IPS DF 4.7 (cell line): ENCODE measurements around the gene SEMA5A.

ENCODE experiments used
- DNase-seq: peaks from one replicate; pipeline ENCODE4 v3.0.0-alpha.2; 2013; ENCODE audit warnings: low spot score; ENCODE audit errors: extremely low read depth

The SEMA5A gene

GRCh38 chr5:9515436-9515835 lies 30.4 kb downstream of the SEMA5A start:
- no peak for DNase-seq

- DNase-seq: no peak
Observed at GRCh38 chr5:9514968-9515367, 30.9 kb downstream of the SEMA5A start.

- no peak for DNase-seq
Observed at GRCh38 chr5:9513827-9514226, 32.0 kb downstream of the SEMA5A start.

- DNase-seq: no peak
Observed at GRCh38 chr5:9512457-9512856, 33.4 kb downstream of the SEMA5A start.

GRCh38 chr5:9507974-9508373 lies 37.9 kb downstream of the SEMA5A start:
- DNase-seq: no peak

GRCh38 chr5:9505225-9505624 lies 40.6 kb downstream of the SEMA5A start:
- no peak for DNase-seq

- DNase-seq: no peak
Observed at GRCh38 chr5:9502864-9503263, 43.0 kb downstream of the SEMA5A start.

GRCh38 chr5:9502050-9502834 lies 43.6 kb downstream of the SEMA5A start:
- DNase-seq: no peak

GRCh38 chr5:9500625-9501024 lies 45.2 kb downstream of the SEMA5A start:
- DNase-seq: no peak

GRCh38 chr5:9500193-9500592 lies 45.7 kb downstream of the SEMA5A start:
- no peak for DNase-seq

GRCh38 chr5:9499498-9499876 lies 46.4 kb downstream of the SEMA5A start:
- no peak for DNase-seq

GRCh38 chr5:9498541-9499497 lies 47.1 kb downstream of the SEMA5A start:
- peak; percentile 9 for DNase-seq

- no peak for DNase-seq
Observed at GRCh38 chr5:9497347-9497746, 48.5 kb downstream of the SEMA5A start.

- no peak for DNase-seq
Observed at GRCh38 chr5:9496801-9497200, 49.1 kb downstream of the SEMA5A start.

GRCh38 chr5:9495121-9495520 lies 50.8 kb downstream of the SEMA5A start:
- no peak for DNase-seq

GRCh38 chr5:9494301-9494700 lies 51.6 kb downstream of the SEMA5A start:
- DNase-seq: no peak

GRCh38 chr5:9490494-9491097 lies 55.3 kb downstream of the SEMA5A start:
- DNase-seq: no peak

GRCh38 chr5:9483779-9484178 lies 62.1 kb downstream of the SEMA5A start:
- DNase-seq: no peak

- no peak for DNase-seq
Observed at GRCh38 chr5:9483243-9483642, 62.6 kb downstream of the SEMA5A start.

GRCh38 chr5:9482381-9482780 lies 63.5 kb downstream of the SEMA5A start:
- DNase-seq: no peak

GRCh38 chr5:9480499-9480898 lies 65.4 kb downstream of the SEMA5A start:
- DNase-seq: no peak

- DNase-seq: no peak
Observed at GRCh38 chr5:9479990-9480389, 65.9 kb downstream of the SEMA5A start.
